ENCODE measurements around the gene TRMT44. TPM values are rescaled to one million over a fixed set of nuclear protein-coding genes. Genes with fewer than 3 reads are reported as not detected.

The TRMT44 gene
- total and polyA plus RNA-seq, 2 of the 13 experiments (the other 11 are each of a cell fraction or from before 2014, with no cell fraction given), result 5.8 to 8.6 TPM

DNA sequence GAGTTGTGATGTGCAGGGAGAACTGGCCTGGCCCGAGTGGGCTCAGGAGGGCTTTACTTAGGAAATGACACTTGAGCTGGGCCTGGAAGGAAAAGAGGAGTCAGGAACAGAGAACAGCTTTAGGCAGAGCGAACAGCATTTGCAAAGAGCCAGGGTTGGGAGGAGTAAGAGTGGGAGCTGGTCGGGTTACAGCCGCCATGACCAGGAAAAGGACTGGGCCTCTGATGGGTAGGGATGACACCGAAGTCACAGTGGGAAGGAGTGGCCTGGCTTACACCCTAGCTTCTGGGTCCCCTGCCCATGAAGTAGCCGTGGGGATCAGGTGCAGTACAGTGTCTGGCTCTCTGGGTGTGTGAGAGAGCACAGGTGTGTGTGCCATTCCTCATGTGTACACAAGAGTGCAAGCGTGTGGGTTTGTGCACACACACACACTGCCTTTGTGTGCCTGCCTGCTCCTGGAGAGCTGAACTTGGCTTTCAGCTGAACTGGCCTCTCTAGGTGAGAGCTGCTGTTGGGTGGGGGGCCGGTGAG, 31.6 kb downstream of the TRMT44 start:
- no TSS peak for BruUV-seq (replicated peaks)
- intact Hi-C loops (cut with micrococcal nuclease; ENCODE audit: unreplicated experiment) (no loop called here), in situ Hi-C loops (cut with HindIII; ENCODE audit: extremely low pct_ligation_motif_present, low pct_unique_long_range_greater_than_20kb) (loop anchor here (5.0 to 10.0 kb wide), 2 partner anchors 73 to 120 kb away; partner anchors contain the start of gene CPZ)
- Histone ChIP-seq H3K9me3 (ENCODE audit: low read length) (no peaks in the 10 kb centered on the region), H3K36me3 (replicated peaks in 1 of 2; ENCODE audit: control insufficient read depth in 1 of 2, insufficient read depth in 2 of 2, low read length in 2 of 2) (peaks cover 8 to 25% of the 10 kb centered on the region in 2 experiments), H3K27me3 (ENCODE audit: control insufficient read depth in 1 of 2, insufficient read depth in 2 of 2, low read length in 2 of 2) (no peaks in the 10 kb centered on the region), H3K27ac (ENCODE audit: extremely low read length, insufficient read depth, low read length) (no peak overlapping the region), H4K20me1 (ENCODE audit: insufficient read depth, low read length) (no peaks in the 10 kb centered on the region), H3K4me1 (ENCODE audit: insufficient read depth, low read length) (no peaks in the 10 kb centered on the region), H3K9ac (ENCODE audit: insufficient read depth, low read depth, low read length) (no peak overlapping the region), H2AFZ (ENCODE audit: low read length) (no peak overlapping the region), H3K4me3 (replicated peaks in 1 of 3; ENCODE audit: insufficient read depth in 1 of 3, low read depth in 2 of 3, low read length in 3 of 3) (no peak overlapping the region), H3K79me2 (ENCODE audit: insufficient read depth, low read length) (no peaks in the 10 kb centered on the region), H3K4me2 (ENCODE audit: low read depth, low read length) (no peak overlapping the region)
- no peak for ATAC-seq
- CTCF ChIA-PET (ENCODE audit: low intra/inter-chr PET ratio, low total read pairs), result no interaction called here
- 93% methylated on average over 7 of the region's 8 CpGs for WGBS (ENCODE audit: low lambda C conversion rate)
- no peak for FAIRE-seq
- DNase-seq (ENCODE audit: low spot score), result no peak
- TF ChIP-seq ATM (IDR thresholded peaks at IDR 0.05; ENCODE audit: borderline replicate concordance) (no peak), ZSCAN30 (CRISPR knock-in tag; IDR thresholded peaks at IDR 0.05) (no peak), RELA (CRISPR knock-in tag; IDR thresholded peaks at IDR 0.05) (no peak), FOXA3 (CRISPR knock-in tag; IDR thresholded peaks at IDR 0.05) (no peak), ZKSCAN1 (IDR thresholded peaks at IDR 0.05; ENCODE audit: low read length) (no peak)
- TF ChIP-seq, protein P1, sequence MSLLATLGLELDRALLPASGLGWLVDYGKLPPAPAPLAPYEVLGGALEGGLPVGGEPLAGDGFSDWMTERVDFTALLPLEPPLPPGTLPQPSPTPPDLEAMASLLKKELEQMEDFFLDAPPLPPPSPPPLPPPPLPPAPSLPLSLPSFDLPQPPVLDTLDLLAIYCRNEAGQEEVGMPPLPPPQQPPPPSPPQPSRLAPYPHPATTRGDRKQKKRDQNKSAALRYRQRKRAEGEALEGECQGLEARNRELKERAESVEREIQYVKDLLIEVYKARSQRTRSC (CRISPR knock-in tag; IDR thresholded peaks at IDR 0.05; ENCODE audit: low read depth), result no peak
- TF ChIP-seq, protein P2, sequence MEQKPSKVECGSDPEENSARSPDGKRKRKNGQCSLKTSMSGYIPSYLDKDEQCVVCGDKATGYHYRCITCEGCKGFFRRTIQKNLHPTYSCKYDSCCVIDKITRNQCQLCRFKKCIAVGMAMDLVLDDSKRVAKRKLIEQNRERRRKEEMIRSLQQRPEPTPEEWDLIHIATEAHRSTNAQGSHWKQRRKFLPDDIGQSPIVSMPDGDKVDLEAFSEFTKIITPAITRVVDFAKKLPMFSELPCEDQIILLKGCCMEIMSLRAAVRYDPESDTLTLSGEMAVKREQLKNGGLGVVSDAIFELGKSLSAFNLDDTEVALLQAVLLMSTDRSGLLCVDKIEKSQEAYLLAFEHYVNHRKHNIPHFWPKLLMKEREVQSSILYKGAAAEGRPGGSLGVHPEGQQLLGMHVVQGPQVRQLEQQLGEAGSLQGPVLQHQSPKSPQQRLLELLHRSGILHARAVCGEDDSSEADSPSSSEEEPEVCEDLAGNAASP (CRISPR knock-in tag; IDR thresholded peaks at IDR 0.05; ENCODE audit: borderline replicate concordance), result no peak
- POLR2A ChIA-PET, result no interaction called here
